Parathyroid adenoma (tissue), 2 donors: ENCODE measurements around the gene PRMT7.
A peak's percentile ranks its signal among the peaks of the same experiment; 100 is the strongest.

ENCODE experiments used
- H2AFZ ChIP-seq: fragments of 300-600 bp; sonication (generic); one replicate; pipeline ENCODE4 v1.7.0; 2017; ENCODE audit warnings: antibody characterized with exemption, mild to moderate bottlenecking
- H3K27ac ChIP-seq: fragments of 300-600 bp; sonication (generic); one replicate; pipeline ENCODE4 v1.7.0; 2017
- H3K27me3 ChIP-seq: fragments of 300-600 bp; sonication (generic); one replicate; pipeline ENCODE4 v1.7.0; 2017; ENCODE audit warnings: low read length; ENCODE audit not compliant: control insufficient read depth, insufficient read depth
- H3K36me3 ChIP-seq: fragments of 300-600 bp; sonication (generic); one replicate; pipeline ENCODE4 v1.7.0; 2017; ENCODE audit warnings: low read length; ENCODE audit not compliant: control insufficient read depth, insufficient read depth
- H3K4me1 ChIP-seq: fragments of 300-600 bp; sonication (generic); one replicate; pipeline ENCODE4 v1.7.0; 2017; ENCODE audit warnings: control low read depth
- H3K4me2 ChIP-seq: fragments of 300-600 bp; sonication (generic); one replicate; pipeline ENCODE4 v1.7.0; 2017; ENCODE audit warnings: low read length
- H3K4me3 ChIP-seq: fragments of 300-600 bp; sonication (generic); one replicate; pipeline ENCODE4 v1.7.0; 2017; ENCODE audit warnings: low read depth, low read length
- H3K79me2 ChIP-seq: fragments of 300-600 bp; sonication (generic); one replicate; pipeline ENCODE4 v1.7.0; 2017; ENCODE audit warnings: control low read depth
- H3K9ac ChIP-seq: fragments of 300-600 bp; sonication (generic); one replicate; pipeline ENCODE4 v1.7.0; 2017; ENCODE audit warnings: mild to moderate bottlenecking
- H3K9me3 ChIP-seq: fragments of 300-600 bp; sonication (generic); one replicate; pipeline ENCODE4 v1.7.0; 2017; ENCODE audit warnings: low read length; ENCODE audit not compliant: control insufficient read depth
- CTCF ChIP-seq: fragments of 300-600 bp; sonication (generic); IDR thresholded peaks from one replicate; pipeline ENCODE4 v1.7.0; 2017; ENCODE audit warnings: antibody characterized with exemption, mild to moderate bottlenecking
- donor health status: primary hyperparathyroidism.

The PRMT7 gene

DNA sequence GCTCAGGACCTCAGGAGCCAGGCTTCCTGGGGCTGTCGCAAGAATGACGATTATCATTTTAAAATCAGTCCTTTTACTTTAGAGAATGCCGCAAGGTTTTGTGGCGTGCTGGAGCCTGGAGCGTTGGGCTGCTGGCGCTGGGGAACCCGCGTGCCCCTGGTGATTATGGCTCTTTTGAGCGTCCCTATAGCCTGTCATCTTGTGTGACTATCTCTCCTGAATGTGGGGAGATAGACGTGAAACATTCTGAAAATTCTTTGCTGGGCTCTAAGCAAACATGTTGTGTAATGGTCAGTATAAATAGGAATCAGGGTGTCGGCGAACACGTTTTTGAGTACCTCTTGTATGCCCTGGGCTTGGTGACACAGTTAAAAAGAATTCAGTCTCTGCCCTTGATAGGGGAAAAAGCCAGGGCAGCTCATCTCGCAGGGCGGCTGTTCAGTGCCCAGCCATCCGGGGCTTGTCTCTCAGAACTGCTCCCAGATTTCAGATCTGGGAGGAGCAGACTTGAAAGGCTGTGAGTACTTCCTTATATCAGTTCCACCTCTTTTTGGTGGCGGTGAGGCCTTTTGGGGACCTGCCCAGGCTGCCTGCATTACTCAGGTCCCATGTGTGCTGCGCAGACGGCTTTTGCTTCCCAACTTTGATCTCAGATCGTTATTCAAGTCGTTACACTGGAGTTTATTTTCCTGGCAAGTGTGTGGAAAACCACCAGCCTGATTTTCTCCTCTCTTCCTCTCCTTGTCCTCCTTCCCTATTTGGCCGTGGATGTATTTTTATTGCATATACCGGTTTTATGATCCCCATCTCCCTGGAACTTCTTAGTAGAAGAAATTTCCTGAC, 45.5 kb upstream of the PRMT7 start:
- Histone ChIP-seq H3K4me3 (peak overlapping the region; percentile 58), H3K79me2 (peaks cover 3% of the 10 kb centered on the region), H3K4me2 (peak overlapping the region; percentile 64), H2AFZ (peak overlapping the region; percentile 97), H3K27ac (peak overlapping the region; percentile 66), H3K27me3 (no peaks in the 10 kb centered on the region), H3K4me1 (peaks cover 9% of the 10 kb centered on the region), H3K9me3 (no peaks in the 10 kb centered on the region), H3K9ac (no peak overlapping the region), H3K36me3 (no peaks in the 10 kb centered on the region)
- TF ChIP-seq CTCF, result no peak

- peaks cover 12% of the 10 kb centered on the region for H3K4me1 ChIP-seq
- H3K9ac ChIP-seq, result no peak overlapping the region
- H3K27ac ChIP-seq, result no peak overlapping the region
- no peak overlapping the region for H2AFZ ChIP-seq
- H3K4me2 ChIP-seq, result no peak overlapping the region
- H3K79me2 ChIP-seq, result no peaks in the 10 kb centered on the region
- no peak for TF ChIP-seq CTCF
- H3K27me3 ChIP-seq, result no peaks in the 10 kb centered on the region
- H3K36me3 ChIP-seq, result no peaks in the 10 kb centered on the region
- H3K4me3 ChIP-seq, result no peak overlapping the region
- no peaks in the 10 kb centered on the region for H3K9me3 ChIP-seq
Measured at GRCh38 chr16:68267612-68268405, 43.0 kb upstream of the PRMT7 start.

- Histone ChIP-seq H3K27me3 (no peaks in the 10 kb centered on the region), H3K9ac (no peak overlapping the region), H3K36me3 (no peaks in the 10 kb centered on the region), H3K4me1 (peaks cover 8% of the 10 kb centered on the region), H3K4me3 (no peak overlapping the region), H3K9me3 (no peaks in the 10 kb centered on the region), H2AFZ (no peak overlapping the region), H3K79me2 (no peaks in the 10 kb centered on the region), H3K4me2 (no peak overlapping the region), H3K27ac (no peak overlapping the region)
- TF ChIP-seq CTCF, result no peak
Measured at GRCh38 chr16:68269793-68270192, 41.0 kb upstream of the PRMT7 start.

DNA sequence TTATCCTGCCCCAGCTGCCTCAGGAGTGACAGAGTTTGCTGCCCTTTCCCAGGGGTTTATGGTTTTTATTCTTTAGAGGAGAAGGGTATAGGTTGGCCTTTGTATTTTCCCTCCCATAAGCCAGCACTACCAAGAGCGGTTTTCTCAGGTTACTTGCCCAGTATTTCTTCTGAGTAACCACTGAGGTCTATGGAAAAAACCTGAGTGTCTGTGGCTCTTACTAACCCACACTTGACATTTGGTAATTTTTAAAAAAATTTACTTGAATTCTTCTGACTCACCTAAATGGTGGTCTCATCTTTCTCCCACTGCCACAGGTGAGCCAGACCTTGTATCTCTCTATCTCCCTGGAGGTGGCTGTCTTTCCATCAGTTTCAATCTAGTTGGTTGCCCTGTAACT, 40.5 kb upstream of the PRMT7 start:
- Histone ChIP-seq H3K4me1 (peaks cover 4% of the 10 kb centered on the region), H3K27me3 (no peaks in the 10 kb centered on the region), H3K27ac (no peak overlapping the region), H3K79me2 (no peaks in the 10 kb centered on the region), H3K4me2 (no peak overlapping the region), H3K9me3 (no peaks in the 10 kb centered on the region), H2AFZ (no peak overlapping the region), H3K36me3 (no peaks in the 10 kb centered on the region), H3K4me3 (no peak overlapping the region), H3K9ac (no peak overlapping the region)
- no peak for TF ChIP-seq CTCF
